Lower lobe of right lung (tissue), 2 donors: ENCODE data around the gene PSD4. TPM values are rescaled to one million over a fixed set of nuclear protein-coding genes. Genes with fewer than 3 reads are reported as not detected.

ENCODE experiments used
- ATAC-seq, 2 donors: fragments of 200-7000 bp; cut with Tn5 transposase; one replicate each; pipeline ENCODE4 v1.9.1; 2020 to 2022; ENCODE audit warnings: mild to moderate bottlenecking in 2 of 2, moderate library complexity in 2 of 2
- DNase-seq: peaks from one replicate; pipeline ENCODE4 v3.0.0-alpha.2; 2020
- H3K27ac ChIP-seq: fragments of 200-600 bp; one replicate; pipeline ENCODE4 v1.8.0; 2022
- H3K27me3 ChIP-seq: fragments of 200-600 bp; one replicate; pipeline ENCODE4 v1.8.0; 2022; ENCODE audit warnings: low read depth
- H3K36me3 ChIP-seq: fragments of 200-600 bp; one replicate; pipeline ENCODE4 v1.8.0; 2022; ENCODE audit warnings: mild to moderate bottlenecking
- H3K4me1 ChIP-seq: fragments of 200-600 bp; one replicate; pipeline ENCODE4 v1.8.0; 2022
- H3K4me3 ChIP-seq: fragments of 200-600 bp; one replicate; pipeline ENCODE4 v1.8.0; 2022; ENCODE audit warnings: mild to moderate bottlenecking
- H3K9me3 ChIP-seq: fragments of 200-600 bp; one replicate; pipeline ENCODE4 v1.8.0; 2022
- intact Hi-C: fragments of 100-400 bp; cut with DNase I; formaldehyde crosslinking; loops from one replicate; pipeline ENCODE4 v1.11.0; 2022
- total RNA-seq: library from RNA; stranded (reverse); fragmentation: NEBNext Ultra II Directional; extraction: Animal tissue kit (Norgen Biotek cat#: 25700); gene quantifications from one replicate; pipeline ENCODE4 v1.2.1, GENCODE V29; 2021
- TF ChIP-seq, protein P1 (sequence below): fragments of 200-600 bp; IDR thresholded peaks from one replicate; pipeline ENCODE4 v1.8.0; 2022; ENCODE audit warnings: antibody characterized with exemption, mild to moderate bottlenecking
- donor health status: DM: no; HTN: yes; CAD: no; lungs with severe emphysema.

PSD4 gene
- total RNA-seq, 1 donor from 2014 or later: 43.2 TPM

DNA sequence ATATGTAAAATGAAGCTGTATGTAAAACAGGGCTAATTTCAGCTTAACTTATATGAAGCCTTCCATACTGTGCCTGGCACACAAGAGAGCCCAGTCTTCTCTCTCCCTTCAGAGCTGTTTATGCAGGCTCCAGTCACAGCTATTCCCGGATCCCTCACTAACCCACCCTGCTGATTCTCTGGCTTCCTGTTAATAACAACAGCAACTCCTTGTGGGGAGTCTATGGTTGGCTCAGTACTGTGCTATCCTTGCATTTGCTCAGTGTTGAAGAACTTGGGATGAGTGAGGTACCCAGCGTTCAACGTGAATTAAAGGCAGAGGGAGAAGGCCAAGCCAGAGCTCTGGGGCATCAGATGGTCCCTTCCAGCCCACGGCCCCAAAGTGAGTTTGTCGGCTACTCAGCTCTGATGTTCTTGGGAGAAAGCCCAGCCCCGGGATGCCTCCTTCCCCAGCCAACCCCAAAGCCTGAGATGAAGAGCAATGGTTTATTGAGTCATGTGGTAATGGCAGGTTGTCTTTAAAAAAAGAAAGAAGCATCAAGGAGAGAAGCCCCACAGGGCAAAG lies 43.2 kb downstream of the PSD4 start:
- TF ChIP-seq, protein P1, sequence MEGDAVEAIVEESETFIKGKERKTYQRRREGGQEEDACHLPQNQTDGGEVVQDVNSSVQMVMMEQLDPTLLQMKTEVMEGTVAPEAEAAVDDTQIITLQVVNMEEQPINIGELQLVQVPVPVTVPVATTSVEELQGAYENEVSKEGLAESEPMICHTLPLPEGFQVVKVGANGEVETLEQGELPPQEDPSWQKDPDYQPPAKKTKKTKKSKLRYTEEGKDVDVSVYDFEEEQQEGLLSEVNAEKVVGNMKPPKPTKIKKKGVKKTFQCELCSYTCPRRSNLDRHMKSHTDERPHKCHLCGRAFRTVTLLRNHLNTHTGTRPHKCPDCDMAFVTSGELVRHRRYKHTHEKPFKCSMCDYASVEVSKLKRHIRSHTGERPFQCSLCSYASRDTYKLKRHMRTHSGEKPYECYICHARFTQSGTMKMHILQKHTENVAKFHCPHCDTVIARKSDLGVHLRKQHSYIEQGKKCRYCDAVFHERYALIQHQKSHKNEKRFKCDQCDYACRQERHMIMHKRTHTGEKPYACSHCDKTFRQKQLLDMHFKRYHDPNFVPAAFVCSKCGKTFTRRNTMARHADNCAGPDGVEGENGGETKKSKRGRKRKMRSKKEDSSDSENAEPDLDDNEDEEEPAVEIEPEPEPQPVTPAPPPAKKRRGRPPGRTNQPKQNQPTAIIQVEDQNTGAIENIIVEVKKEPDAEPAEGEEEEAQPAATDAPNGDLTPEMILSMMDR: no peak
- Histone ChIP-seq H3K4me1 (peaks cover 51% of the 10 kb centered on the region), H3K4me3 (no peak overlapping the region), H3K27ac (peak overlapping the region; percentile 76), H3K36me3 (no peaks in the 10 kb centered on the region), H3K9me3 (no peaks in the 10 kb centered on the region), H3K27me3 (no peaks in the 10 kb centered on the region)
- DNase-seq (no peak), ATAC-seq (no peak)
- intact Hi-C loops: no loop called here

DNA sequence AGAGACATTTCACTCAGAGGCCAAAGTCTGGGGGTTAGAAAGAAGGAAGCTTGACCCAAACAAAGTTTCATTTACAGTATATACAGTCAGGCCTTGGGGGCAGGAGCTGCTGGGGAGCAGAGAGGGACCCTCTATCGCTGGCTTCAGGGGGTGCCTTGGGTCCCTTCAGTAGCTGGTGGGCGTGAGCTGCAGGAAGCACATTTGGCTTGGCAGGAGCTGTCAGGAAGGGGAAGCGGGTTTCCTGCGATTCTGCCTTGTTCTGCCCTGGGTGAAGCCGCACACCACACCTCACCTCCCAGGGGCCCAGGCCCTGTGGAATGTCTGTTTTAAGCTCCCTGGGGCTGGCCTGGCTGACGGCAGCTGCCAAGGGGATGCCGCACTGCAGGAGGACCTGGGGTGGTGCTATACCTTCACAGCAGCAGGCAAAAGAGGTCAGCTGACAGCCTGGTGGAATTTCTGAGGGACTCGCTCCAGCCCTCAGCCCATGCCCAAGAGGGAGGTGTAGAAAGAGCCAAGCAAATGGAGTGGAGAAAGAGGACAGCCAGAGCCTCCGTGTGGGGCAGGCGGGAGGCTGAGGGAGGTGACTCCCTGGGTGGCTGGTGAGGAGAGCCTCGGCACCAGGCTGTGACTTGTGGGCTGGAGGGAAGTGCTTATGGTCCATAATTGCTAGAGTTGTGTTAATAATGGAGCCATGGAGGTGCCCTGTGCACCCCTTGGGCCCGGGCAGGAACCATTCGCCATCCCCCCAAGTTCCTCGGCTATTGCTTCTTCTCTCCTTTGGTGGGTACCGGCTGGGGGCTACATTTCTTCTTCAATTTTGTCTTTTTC lies 43.9 kb downstream of the PSD4 start:
- no peaks in the 10 kb centered on the region for H3K9me3 ChIP-seq
- TF ChIP-seq, protein P1: no peak
- H3K4me3 ChIP-seq: no peak overlapping the region
- H3K27me3 ChIP-seq: no peaks in the 10 kb centered on the region
- DNase-seq (no peak), ATAC-seq (peak; percentile 27 to 32)
- H3K27ac ChIP-seq: peak overlapping the region; percentile 76
- H3K4me1 ChIP-seq: peaks cover 47% of the 10 kb centered on the region
- intact Hi-C loops: no loop called here
- no peaks in the 10 kb centered on the region for H3K36me3 ChIP-seq

- H3K27me3 ChIP-seq: no peaks in the 10 kb centered on the region
- H3K36me3 ChIP-seq: no peaks in the 10 kb centered on the region
- ATAC-seq (peak; percentile 75 to 89), DNase-seq (peak; percentile 87)
- peak overlapping the region; percentile 76 for H3K27ac ChIP-seq
- TF ChIP-seq, protein P1: no peak
- no peaks in the 10 kb centered on the region for H3K9me3 ChIP-seq
- no peak overlapping the region for H3K4me3 ChIP-seq
- intact Hi-C loops: no loop called here
- H3K4me1 ChIP-seq: peaks cover 44% of the 10 kb centered on the region
Measured at GRCh38 chr2:113218283-113219091, 44.7 kb downstream of the PSD4 start.

DNA sequence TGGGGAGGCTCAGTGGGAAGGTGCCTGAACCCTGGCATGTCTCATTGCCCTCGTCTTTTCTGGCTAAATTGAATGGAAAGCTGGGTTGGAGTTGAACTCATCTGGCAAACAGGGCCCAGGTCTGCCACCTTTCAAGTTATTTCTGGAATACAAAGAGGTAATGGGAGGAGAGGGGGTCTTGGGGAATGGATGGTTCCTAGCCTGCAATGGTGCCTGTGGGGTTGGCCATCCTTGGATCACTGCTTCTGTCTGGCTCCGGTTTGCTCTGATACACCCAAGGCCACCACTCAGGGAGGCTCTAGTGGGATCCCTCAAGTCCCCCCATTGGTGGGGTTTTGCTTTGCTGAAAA lies 45.3 kb downstream of the PSD4 start:
- intact Hi-C loops: no loop called here
- H3K4me3 ChIP-seq: no peak overlapping the region
- peak overlapping the region; percentile 76 for H3K27ac ChIP-seq
- peaks cover 44% of the 10 kb centered on the region for H3K4me1 ChIP-seq
- no peaks in the 10 kb centered on the region for H3K27me3 ChIP-seq
- no peaks in the 10 kb centered on the region for H3K9me3 ChIP-seq
- DNase-seq: no peak
- H3K36me3 ChIP-seq: no peaks in the 10 kb centered on the region
- no peak for ATAC-seq
- TF ChIP-seq, protein P1: no peak

- no peak for ATAC-seq
- no peak overlapping the region for H3K27ac ChIP-seq
- no peaks in the 10 kb centered on the region for H3K36me3 ChIP-seq
- intact Hi-C loops: no loop called here
- no peak overlapping the region for H3K4me3 ChIP-seq
- H3K4me1 ChIP-seq: peaks cover 44% of the 10 kb centered on the region
- no peaks in the 10 kb centered on the region for H3K27me3 ChIP-seq
- DNase-seq: no peak
- TF ChIP-seq, protein P1: no peak
- H3K9me3 ChIP-seq: no peaks in the 10 kb centered on the region
Measured at GRCh38 chr2:113219525-113219888, 45.7 kb downstream of the PSD4 start.
